HL-60 (cell line): ENCODE measurements around the gene MRPS23.

Source experiments
- POLR2AphosphoS5 ChIP-seq: IDR thresholded peaks from 2 replicates; pipeline ENCODE4 v1.6.1; 2012; ENCODE audit warnings: low read depth
- TF ChIP-seq, protein P1 (sequence below): IDR thresholded peaks from 2 replicates; pipeline ENCODE4 v1.6.1; 2012; ENCODE audit warnings: low read depth; ENCODE audit not compliant: insufficient replicate concordance
- TF ChIP-seq, protein P2 (sequence below): IDR thresholded peaks from one replicate; pipeline ENCODE4 v1.5.1; 2011; ENCODE audit warnings: low read length, control low read depth, inconsistent platforms; ENCODE audit not compliant: insufficient read depth

DNA sequence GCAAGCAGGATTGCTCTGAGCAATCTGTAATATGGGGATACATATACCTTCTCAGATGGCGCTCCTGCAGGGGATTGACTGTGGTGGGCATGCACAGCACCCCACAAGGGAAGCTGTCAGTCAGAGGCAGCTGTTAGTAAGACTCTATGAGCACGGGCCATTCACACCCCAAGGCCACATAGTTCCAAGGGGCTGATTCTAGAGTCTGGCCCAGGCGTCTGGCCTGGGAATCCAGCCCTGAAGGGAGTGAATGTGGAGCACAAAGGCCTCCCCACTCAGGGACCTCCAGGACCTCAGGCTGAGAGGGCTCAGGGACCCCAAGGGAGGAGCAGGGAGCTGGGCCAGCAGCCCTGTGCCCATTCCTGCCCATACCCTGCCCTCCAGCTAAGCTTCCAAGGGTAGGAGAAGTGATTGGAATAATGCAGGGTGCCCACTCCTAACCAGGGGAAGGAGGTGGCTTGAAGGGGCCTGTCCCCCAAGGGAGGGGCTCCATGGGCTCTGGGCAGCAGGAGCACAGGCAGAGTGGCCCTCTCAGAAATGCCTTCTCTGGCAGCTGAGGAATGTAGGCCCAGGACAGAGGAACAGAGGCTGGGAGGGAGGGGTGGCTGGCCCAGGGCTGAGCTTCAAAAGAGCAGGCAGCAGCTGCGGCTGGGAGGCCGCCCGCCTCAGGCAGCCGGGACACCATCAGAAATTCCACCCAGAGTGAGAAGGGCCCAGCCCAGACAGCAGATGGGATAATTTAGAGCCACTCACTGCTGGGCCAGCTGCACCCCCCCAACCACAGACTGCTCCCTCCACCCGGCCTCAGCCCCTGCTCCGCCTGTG is 48.9 kb upstream of the MRPS23 start:
- TF ChIP-seq, protein P1, sequence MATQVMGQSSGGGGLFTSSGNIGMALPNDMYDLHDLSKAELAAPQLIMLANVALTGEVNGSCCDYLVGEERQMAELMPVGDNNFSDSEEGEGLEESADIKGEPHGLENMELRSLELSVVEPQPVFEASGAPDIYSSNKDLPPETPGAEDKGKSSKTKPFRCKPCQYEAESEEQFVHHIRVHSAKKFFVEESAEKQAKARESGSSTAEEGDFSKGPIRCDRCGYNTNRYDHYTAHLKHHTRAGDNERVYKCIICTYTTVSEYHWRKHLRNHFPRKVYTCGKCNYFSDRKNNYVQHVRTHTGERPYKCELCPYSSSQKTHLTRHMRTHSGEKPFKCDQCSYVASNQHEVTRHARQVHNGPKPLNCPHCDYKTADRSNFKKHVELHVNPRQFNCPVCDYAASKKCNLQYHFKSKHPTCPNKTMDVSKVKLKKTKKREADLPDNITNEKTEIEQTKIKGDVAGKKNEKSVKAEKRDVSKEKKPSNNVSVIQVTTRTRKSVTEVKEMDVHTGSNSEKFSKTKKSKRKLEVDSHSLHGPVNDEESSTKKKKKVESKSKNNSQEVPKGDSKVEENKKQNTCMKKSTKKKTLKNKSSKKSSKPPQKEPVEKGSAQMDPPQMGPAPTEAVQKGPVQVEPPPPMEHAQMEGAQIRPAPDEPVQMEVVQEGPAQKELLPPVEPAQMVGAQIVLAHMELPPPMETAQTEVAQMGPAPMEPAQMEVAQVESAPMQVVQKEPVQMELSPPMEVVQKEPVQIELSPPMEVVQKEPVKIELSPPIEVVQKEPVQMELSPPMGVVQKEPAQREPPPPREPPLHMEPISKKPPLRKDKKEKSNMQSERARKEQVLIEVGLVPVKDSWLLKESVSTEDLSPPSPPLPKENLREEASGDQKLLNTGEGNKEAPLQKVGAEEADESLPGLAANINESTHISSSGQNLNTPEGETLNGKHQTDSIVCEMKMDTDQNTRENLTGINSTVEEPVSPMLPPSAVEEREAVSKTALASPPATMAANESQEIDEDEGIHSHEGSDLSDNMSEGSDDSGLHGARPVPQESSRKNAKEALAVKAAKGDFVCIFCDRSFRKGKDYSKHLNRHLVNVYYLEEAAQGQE = no peak
- TF ChIP-seq, protein P2, sequence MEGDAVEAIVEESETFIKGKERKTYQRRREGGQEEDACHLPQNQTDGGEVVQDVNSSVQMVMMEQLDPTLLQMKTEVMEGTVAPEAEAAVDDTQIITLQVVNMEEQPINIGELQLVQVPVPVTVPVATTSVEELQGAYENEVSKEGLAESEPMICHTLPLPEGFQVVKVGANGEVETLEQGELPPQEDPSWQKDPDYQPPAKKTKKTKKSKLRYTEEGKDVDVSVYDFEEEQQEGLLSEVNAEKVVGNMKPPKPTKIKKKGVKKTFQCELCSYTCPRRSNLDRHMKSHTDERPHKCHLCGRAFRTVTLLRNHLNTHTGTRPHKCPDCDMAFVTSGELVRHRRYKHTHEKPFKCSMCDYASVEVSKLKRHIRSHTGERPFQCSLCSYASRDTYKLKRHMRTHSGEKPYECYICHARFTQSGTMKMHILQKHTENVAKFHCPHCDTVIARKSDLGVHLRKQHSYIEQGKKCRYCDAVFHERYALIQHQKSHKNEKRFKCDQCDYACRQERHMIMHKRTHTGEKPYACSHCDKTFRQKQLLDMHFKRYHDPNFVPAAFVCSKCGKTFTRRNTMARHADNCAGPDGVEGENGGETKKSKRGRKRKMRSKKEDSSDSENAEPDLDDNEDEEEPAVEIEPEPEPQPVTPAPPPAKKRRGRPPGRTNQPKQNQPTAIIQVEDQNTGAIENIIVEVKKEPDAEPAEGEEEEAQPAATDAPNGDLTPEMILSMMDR = no peak
- TF ChIP-seq POLR2AphosphoS5 = no peak
